Head of caudate nucleus (tissue), 42 donors: ENCODE data around the gene CCL15.
"Not testable (repeated sequence)": the region's sequence is repeated elsewhere in the genome, so short reads cannot be mapped to it uniquely, and the experiment has no call there.

Source experiments
- DNase-seq, 42 donors: peaks; one replicate each; pipeline versions ENCODE4 v3.0.0 to v3.0.0-alpha.2; 2020 to 2021; ENCODE audit warnings: mixed read lengths in 7 of 42
- intact Hi-C: fragments of 100-400 bp; cut with DNase I; formaldehyde crosslinking; loops from one replicate; pipeline ENCODE4 v1.15.0; 2022

The CCL15 gene

GRCh38 chr17:35998756-35999155, 2.6 kb downstream of the CCL15 start:
- intact Hi-C loops: no loop called here
- DNase-seq: peak in 12 of 42 donors; percentile 2 to 50 (median 16)

- intact Hi-C loops: no loop called here
- DNase-seq: peak in 23 of 42 donors; percentile 4 to 70 (median 31)
Measured at GRCh38 chr17:35998018-35998545, 3.3 kb downstream of the CCL15 start.

DNA sequence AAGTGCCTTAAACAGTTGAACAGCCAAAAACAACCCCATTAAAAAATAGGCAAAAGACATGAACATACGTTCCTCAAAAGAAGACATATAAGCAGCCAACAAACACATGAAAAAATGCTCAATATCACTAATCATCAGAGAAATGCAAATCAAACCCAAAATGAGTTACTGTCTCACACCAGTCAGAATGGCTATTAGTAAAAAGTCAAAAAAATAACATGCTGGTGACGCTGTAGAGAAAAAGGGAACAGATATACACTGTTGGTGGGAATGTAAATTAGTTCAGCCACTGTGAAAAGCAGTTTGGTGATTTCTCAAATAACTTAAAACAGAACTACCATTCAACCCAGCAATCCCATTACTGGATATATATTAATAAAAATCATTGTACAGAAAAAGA, 6.0 kb downstream of the CCL15 start:
- intact Hi-C loops, DNase-seq: not testable (repeated sequence)

DNA sequence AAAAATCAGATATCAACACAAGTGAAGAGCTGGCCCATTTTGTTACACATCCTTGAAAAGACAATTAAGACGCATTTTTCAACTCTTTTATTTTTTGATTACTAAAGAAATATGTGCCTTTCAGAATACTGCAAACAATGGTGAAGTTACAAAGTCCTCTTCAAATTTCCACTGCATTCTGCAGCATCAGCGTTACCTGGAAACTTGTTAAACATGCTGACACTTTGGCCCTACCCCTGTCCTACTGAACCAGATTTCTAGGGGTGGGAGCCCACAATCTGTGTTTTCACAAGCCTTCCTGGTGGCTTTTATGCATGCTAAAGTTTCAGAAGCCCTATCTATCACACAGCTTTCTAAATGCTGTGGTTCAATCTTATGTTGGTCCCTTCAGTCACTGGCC, 10.3 kb downstream of the CCL15 start:
- no peak for DNase-seq

GRCh38 chr17:35988164-35988563, 13.2 kb downstream of the CCL15 start:
- no peak for DNase-seq

More for the DNA sequence above, 10.3 kb downstream of the CCL15 start:
- intact Hi-C loops: no loop called here

GRCh38 chr17:35986643-35987042, 14.7 kb downstream of the CCL15 start, which contains the start of gene CCL14:
CCL14 (minus strand) TSS chr17:35986729; CDS start chr17:35986649, 80 bp downstream.
- no peak for DNase-seq
- intact Hi-C loops: no loop called here

More at GRCh38 chr17:35988164-35988563, 13.2 kb downstream of the CCL15 start:
- intact Hi-C loops: no loop called here

DNA sequence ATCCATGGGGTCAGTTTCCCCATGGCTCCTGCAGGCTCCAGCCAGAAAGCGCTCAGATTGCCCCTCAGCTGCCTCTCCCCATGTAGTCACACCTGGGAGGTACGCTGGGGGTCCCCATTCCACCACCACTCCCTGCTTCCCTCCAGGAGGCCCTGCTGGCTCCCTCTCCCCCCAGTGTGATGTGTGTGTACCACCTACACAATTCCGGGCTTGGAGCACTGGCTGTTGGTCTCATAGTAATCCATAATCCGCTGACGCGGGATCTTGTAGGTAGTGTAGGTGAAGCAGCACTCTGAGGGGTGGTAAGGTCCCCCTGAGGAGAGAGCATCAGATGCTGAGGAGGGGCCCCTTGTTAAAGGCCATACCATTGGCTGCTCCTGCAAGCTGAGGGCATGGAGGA, 17.2 kb downstream of the CCL15 start:
- DNase-seq: no peak
- intact Hi-C loops: no loop called here

- intact Hi-C loops: no loop called here
- no peak for DNase-seq
Measured at GRCh38 chr17:35982409-35983191, 18.8 kb downstream of the CCL15 start.

DNA sequence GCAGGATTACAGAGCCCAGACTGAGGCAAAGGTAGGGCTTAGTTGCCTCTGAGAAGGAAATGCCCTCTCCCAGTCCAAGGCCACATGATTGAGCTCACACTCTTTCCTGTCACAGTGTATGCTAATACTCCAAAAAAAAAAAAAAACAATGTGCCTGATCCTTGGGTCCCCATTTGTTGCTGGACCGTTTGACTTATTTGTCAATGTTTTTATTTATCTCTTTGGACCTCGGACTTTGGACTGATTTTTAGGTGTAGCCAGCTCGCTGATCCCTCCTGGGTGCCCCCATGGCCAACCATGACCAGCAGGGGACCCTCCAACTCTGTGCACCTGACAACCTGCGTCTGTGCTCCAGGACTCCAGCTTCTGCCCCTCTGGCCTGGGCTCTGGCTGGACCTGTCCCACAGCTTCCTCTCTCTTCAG, 19.4 kb downstream of the CCL15 start:
- no peak for DNase-seq
- intact Hi-C loops: no loop called here

- intact Hi-C loops: no loop called here
- no peak for DNase-seq
Measured at GRCh38 chr17:35981246-35981645, 20.1 kb downstream of the CCL15 start, which contains the start of gene CCL16. CCL16 (minus strand) TSS chr17:35981497; CDS start chr17:35981420, 77 bp downstream.

DNA sequence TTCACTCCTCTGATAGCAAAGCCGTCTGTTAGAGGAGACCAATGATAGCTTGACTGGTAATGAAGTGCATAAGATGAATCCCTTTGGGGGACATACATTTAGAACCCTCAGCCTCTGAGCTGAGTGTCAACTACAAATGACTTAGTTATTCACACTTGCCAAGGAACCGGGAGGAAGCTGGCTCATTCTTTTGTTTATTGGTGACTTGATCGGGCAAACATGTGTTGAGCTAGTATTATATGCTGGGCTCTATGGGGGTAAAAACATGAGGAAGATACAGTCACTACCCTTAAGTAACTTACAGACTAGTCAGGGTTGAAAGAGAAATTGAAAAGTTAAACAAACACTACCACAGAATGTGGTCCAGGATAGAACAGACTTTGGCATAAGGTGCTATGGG, 23.0 kb downstream of the CCL15 start:
- no peak for DNase-seq
- intact Hi-C loops: loop anchor here (10.0 kb wide), 2 partner anchors 56 to 506 kb away; partner anchors contain the start of gene ZNHIT3

GRCh38 chr17:35977509-35977908, 23.8 kb downstream of the CCL15 start:
- no peak for DNase-seq
- intact Hi-C loops: loop anchor here (10.0 kb wide), 2 partner anchors 57 to 507 kb away; partner anchors contain the start of gene ZNHIT3

GRCh38 chr17:35973333-35974260, 27.8 kb downstream of the CCL15 start:
- no peak for DNase-seq
- intact Hi-C loops: loop anchor here (10.0 kb wide), 2 partner anchors 61 to 511 kb away; partner anchors contain the start of gene ZNHIT3

DNA sequence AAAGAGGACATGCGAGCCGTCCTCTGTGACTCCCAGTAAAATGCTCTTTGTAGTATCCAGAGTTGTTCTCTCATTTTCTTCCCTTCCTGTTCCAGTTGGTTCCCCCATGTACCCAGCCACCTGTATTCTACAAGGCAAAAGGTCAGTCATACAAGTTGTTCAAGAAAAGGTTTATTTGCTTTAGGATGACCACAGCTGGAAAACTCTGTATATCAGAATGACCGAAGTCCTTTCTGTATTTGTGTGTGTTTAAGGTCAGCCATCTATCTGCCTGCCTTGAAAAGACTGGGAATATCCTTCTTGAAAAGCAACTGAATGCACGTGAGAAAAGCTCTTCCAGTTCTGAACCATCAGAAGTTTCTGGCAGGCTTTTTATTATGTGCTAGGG, 28.4 kb downstream of the CCL15 start:
- no peak for DNase-seq
- intact Hi-C loops: loop anchor here (10.0 kb wide), 2 partner anchors 62 to 512 kb away; partner anchors contain the start of gene ZNHIT3

DNA sequence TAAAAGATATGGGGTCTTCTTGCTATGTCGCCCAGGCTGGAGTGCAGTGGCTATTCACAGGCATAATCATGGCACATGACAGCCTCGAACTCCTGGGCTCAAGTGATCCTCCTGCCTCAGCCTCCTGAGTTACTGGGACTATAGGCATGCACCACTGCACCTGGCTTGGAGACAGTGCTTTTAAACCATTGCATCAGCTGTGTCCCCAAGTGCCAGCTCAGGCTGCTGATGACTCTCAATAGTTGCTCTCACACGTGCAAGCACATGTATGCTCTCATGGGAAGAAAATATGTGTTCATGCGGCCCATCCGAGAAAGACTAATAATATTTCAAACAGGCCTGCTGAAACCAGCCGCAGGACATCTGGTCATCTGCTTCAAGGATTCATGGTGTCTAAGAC, 28.8 kb downstream of the CCL15 start:
- intact Hi-C loops: loop anchor here (10.0 kb wide), 2 partner anchors 62 to 512 kb away; partner anchors contain the start of gene ZNHIT3
- no peak for DNase-seq

DNA sequence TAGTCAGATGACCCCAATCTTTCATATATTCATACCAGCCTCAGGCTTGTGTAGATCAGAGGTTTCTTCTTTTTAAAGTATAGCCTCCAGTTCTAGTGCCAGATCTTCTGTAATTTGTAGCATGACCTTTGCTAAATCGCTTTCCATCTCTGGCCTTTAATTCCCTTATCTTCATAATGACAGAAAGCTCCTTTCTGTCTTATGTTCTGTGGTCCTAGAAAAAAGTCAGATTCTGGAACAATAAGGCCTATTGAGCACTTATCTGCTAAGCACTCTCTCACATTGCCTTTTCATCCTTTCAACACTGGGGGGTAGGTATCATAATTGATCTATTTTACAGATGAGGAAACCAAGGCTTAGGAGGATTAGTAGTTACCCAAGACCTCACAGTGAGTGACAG, 29.3 kb downstream of the CCL15 start:
- intact Hi-C loops: loop anchor here (10.0 kb wide), 2 partner anchors 63 to 513 kb away; partner anchors contain the start of gene ZNHIT3

DNA sequence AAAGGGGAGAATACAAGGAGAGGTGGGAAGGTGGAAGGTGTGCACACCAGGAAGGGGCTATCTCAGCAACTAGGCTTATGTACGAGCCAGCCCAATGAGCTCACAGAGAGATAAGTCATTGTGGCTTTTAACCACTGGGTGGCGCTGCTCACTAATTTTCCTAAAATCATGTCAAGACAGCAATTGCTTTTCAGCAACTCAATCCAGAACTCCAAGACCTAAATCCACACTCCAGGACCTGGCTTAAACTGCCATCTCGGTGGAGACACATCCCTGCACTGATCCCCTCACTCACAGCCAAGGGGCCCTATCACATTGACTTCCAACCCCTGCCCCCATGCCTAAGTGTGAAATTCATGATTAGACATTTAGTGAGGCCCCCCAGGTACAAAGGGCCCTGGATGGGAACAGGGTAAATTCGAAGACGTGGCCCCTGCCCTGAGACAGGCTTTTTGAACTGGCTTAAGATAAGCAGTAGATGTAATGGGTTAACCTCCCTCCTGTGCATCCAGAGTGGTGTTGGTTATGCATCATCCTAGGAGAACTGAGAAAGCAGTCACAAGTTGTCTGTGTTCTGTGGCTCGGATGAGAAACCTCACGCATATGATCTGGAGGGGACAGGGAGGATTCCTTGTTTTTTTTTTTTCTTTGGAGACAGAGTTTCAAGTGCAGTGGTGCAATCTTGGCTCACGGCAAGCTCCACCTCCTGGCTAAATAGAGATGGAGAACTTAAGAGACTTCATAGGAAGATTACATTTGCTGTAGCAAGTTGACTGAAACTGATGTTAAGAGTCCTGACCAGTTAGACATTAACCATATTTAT, 31.6 kb downstream of the CCL15 start:
- intact Hi-C loops: loop anchor here (10.0 kb wide), 2 partner anchors 65 to 515 kb away; partner anchors contain the start of gene ZNHIT3
- peak; percentile 26 to 94 (median 83) for DNase-seq

More for the DNA sequence above, 29.3 kb downstream of the CCL15 start:
- DNase-seq: no peak

DNA sequence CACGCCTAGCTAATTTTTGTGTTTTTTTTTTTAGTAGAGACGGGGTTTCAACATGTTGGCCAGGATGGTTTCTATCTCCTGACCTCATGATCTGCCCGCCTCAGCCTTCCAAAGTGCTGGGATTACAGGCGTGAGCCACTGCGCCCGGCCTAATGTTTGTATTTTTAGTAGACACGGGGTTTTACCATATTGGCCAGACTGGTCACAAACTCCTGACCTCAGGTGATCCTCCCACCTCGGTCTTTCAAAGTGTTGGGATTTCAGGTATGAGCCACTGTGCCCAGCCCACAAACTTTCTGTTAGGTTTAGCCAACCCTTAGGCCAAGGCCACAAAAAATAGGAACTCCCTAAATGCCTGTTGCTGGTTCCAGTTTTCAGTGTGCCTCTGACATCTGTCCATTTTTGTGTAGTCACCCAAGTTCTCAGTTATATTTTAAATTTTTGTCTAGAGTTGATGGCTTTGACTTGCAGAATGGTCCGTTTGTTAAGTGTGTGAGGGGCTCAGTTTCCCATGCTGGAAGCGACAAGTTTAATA, 32.8 kb downstream of the CCL15 start:
- intact Hi-C loops: no loop called here
- DNase-seq: no peak
